ENCODE measurements around the gene ZMIZ2.

The ZMIZ2 gene

DNA sequence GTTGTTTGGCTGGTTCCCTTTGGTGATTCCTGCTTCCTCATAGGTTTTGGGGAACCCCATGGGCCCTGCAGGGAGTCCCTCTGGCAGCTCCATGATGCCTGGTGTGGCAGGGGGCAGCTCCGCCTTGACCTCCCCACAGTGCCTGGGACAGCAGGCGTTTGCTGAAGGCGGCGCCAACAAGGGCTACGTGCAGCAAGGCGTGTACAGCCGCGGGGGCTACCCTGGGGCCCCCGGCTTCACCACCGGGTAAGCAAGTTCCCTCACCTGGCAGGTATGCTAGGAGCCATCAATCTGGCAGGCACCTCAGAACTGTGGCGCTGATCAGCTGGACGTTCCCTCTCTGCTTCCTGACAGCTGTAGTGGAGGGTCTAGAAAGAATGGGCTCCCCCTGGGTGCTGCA lies 8.3 kb downstream of the ZMIZ2 start:
- no peak overlapping the region for H3K9ac ChIP-seq
- no peak overlapping the region for H3K4me3 ChIP-seq (ENCODE audit: low read depth, low read length)

DNA sequence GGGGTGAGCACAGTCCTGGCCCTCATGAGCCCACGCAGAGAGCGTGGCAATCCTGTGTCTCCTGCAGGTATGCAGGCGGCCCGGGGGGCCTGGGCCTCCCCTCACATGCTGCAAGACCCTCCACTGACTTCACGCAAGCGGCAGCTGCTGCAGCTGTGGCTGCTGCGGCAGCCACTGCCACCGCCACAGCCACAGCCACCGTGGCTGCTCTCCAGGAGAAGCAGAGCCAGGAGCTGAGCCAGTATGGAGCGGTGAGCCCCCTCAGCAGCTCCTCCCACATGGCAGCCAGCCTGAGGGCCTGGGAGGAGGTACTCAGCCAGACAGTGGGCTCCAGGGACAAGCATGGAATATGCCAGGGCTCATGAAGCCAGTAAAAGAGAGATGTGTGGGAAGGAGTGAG lies 8.7 kb downstream of the ZMIZ2 start:
- Histone ChIP-seq H3K9ac (no peak overlapping the region), H3K36me3 (ENCODE audit: control insufficient read depth, insufficient read depth, low read length) (no peaks in the 10 kb centered on the region)

More for the DNA sequence above, 8.3 kb downstream of the ZMIZ2 start:
- Histone ChIP-seq H3K36me3 (ENCODE audit: control insufficient read depth, insufficient read depth, low read length) (no peaks in the 10 kb centered on the region), H2AFZ (no peak overlapping the region), H3K9me3 (ENCODE audit: control insufficient read depth, low read length) (no peaks in the 10 kb centered on the region), H3K4me1 (peaks cover 2% of the 10 kb centered on the region), H3K27ac (no peak overlapping the region), H3K4me2 (ENCODE audit: low read length) (no peak overlapping the region), H3K79me2 (peaks cover 49% of the 10 kb centered on the region), H3K27me3 (ENCODE audit: control insufficient read depth, insufficient read depth, low read length) (no peaks in the 10 kb centered on the region)
- TF ChIP-seq, protein P1, sequence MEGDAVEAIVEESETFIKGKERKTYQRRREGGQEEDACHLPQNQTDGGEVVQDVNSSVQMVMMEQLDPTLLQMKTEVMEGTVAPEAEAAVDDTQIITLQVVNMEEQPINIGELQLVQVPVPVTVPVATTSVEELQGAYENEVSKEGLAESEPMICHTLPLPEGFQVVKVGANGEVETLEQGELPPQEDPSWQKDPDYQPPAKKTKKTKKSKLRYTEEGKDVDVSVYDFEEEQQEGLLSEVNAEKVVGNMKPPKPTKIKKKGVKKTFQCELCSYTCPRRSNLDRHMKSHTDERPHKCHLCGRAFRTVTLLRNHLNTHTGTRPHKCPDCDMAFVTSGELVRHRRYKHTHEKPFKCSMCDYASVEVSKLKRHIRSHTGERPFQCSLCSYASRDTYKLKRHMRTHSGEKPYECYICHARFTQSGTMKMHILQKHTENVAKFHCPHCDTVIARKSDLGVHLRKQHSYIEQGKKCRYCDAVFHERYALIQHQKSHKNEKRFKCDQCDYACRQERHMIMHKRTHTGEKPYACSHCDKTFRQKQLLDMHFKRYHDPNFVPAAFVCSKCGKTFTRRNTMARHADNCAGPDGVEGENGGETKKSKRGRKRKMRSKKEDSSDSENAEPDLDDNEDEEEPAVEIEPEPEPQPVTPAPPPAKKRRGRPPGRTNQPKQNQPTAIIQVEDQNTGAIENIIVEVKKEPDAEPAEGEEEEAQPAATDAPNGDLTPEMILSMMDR (IDR thresholded peaks at IDR 0.05), result no peak

DNA sequence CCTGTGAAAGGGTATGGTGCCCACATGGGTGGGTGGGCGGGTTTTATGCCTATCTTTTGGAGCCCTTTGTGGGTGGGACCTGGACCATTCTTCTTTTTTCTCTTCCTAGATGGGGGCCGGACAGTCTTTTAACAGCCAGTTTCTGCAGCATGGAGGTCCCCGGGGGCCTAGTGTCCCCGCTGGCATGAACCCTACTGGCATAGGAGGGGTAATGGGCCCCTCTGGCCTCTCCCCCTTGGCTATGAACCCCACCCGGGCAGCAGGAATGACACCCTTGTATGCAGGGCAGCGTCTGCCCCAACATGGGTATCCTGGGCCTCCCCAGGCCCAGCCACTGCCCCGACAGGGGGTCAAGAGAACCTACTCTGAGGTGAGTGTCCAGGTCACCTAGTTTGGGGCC lies 9.1 kb downstream of the ZMIZ2 start:
- Histone ChIP-seq H3K4me3 (ENCODE audit: low read depth, low read length) (no peak overlapping the region), H3K9me3 (ENCODE audit: control insufficient read depth, low read length) (no peaks in the 10 kb centered on the region), H3K79me2 (peaks cover 41% of the 10 kb centered on the region), H2AFZ (no peak overlapping the region), H3K27me3 (ENCODE audit: control insufficient read depth, insufficient read depth, low read length) (no peaks in the 10 kb centered on the region), H3K4me1 (peaks cover 2% of the 10 kb centered on the region), H3K9ac (no peak overlapping the region), H3K27ac (no peak overlapping the region), H3K36me3 (ENCODE audit: control insufficient read depth, insufficient read depth, low read length) (no peaks in the 10 kb centered on the region), H3K4me2 (ENCODE audit: low read length) (no peak overlapping the region)
- TF ChIP-seq, protein P1 (IDR thresholded peaks at IDR 0.05), result no peak

More for the DNA sequence above, 8.7 kb downstream of the ZMIZ2 start:
- Histone ChIP-seq H3K9me3 (ENCODE audit: control insufficient read depth, low read length) (no peaks in the 10 kb centered on the region), H3K4me1 (peaks cover 2% of the 10 kb centered on the region), H3K4me2 (ENCODE audit: low read length) (no peak overlapping the region), H3K79me2 (peaks cover 45% of the 10 kb centered on the region), H2AFZ (no peak overlapping the region), H3K27ac (no peak overlapping the region), H3K4me3 (ENCODE audit: low read depth, low read length) (no peak overlapping the region), H3K27me3 (ENCODE audit: control insufficient read depth, insufficient read depth, low read length) (no peaks in the 10 kb centered on the region)
- TF ChIP-seq, protein P1 (IDR thresholded peaks at IDR 0.05), result no peak

DNA sequence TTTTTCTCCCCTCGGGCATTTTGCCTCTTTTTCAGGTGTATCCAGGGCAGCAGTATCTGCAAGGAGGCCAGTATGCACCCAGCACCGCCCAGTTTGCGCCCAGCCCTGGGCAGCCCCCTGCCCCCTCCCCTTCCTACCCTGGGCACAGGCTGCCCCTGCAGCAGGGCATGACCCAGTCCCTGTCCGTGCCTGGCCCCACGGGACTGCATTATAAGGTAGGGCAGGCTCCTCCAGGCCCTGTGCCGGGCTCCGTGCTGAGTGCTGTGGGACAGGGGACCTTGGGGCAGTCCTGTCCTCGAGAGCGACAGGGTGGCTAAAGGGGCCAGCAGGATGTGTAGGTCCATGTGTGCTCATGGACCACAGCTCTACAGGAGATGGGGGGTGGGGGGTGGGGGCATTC lies 10.6 kb downstream of the ZMIZ2 start:
- Histone ChIP-seq H3K4me2 (ENCODE audit: low read length) (no peak overlapping the region), H3K27ac (no peak overlapping the region), H3K79me2 (peaks cover 31% of the 10 kb centered on the region), H3K4me1 (peaks cover 2% of the 10 kb centered on the region), H3K9me3 (ENCODE audit: control insufficient read depth, low read length) (no peaks in the 10 kb centered on the region), H2AFZ (no peak overlapping the region), H3K9ac (no peak overlapping the region), H3K4me3 (ENCODE audit: low read depth, low read length) (no peak overlapping the region), H3K27me3 (ENCODE audit: control insufficient read depth, insufficient read depth, low read length) (no peaks in the 10 kb centered on the region), H3K36me3 (ENCODE audit: control insufficient read depth, insufficient read depth, low read length) (no peaks in the 10 kb centered on the region)
- TF ChIP-seq, protein P1 (IDR thresholded peaks at IDR 0.05), result no peak

DNA sequence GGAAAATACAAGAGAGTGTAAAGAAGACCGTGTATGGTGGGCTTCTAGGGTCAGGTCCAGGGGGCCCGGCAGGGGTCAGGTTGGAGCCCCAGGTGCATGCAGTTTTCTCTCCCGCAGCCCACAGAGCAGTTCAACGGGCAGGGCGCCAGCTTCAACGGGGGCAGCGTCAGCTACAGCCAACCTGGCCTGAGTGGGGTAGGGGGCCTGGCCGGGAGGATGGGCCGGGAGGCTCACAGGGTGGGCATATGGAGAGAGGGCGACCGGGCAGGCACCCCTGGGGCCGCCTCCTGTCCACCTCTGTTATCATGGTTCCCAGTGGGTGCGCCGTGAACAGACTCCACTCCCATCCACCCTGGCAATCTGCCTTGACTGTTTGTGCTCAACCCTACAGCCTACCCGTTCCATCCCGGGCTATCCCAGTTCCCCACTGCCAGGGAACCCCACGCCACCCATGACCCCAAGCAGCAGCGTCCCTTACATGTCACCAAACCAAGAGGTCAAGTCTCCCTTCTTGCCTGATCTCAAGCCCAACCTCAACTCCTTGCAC lies 11.5 kb downstream of the ZMIZ2 start:
- Histone ChIP-seq H3K4me1 (peaks cover 1% of the 10 kb centered on the region), H3K4me2 (ENCODE audit: low read length) (no peak overlapping the region), H3K4me3 (ENCODE audit: low read depth, low read length) (no peak overlapping the region), H3K9ac (no peak overlapping the region), H3K27ac (no peak overlapping the region), H3K9me3 (ENCODE audit: control insufficient read depth, low read length) (no peaks in the 10 kb centered on the region), H3K79me2 (peaks cover 23% of the 10 kb centered on the region), H3K36me3 (ENCODE audit: control insufficient read depth, insufficient read depth, low read length) (no peaks in the 10 kb centered on the region), H2AFZ (no peak overlapping the region), H3K27me3 (ENCODE audit: control insufficient read depth, insufficient read depth, low read length) (no peaks in the 10 kb centered on the region)
- TF ChIP-seq, protein P1 (IDR thresholded peaks at IDR 0.05), result no peak
